ENCODE data around the gene BRD1.

The BRD1 gene

GRCh38 chr22:49827853-49828598, at the start of gene BRD1:
BRD1 (minus strand) TSS chr22:49827873; CDS start chr22:49824317, 3,556 bp downstream.
- DNase-seq (ENCODE audit: low spot score), result peak; percentile 45

GRCh38 chr22:49873228-49873940, 45.7 kb upstream of the BRD1 start:
- DNase-seq (ENCODE audit: low spot score), result no peak

DNA sequence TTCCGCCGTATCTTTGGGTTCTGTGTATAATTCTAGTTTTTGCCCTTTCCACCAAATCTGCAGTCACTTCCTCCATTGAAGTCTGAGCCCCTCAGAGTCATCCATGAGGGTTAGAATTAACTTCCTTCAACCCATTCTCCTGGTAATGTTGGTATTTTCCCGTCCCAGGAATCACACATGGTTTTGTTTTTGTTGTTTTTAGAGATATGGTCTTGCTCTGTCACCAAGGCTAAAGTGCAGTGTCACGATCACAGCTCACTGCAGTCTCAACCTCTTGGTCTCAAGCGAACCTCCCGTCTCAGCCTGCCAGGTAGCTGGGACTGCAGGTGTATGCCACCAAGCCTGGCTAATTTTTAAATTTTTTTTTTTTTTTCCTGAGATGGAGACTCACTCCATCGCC, 44.7 kb upstream of the BRD1 start:
- DNase-seq (ENCODE audit: low spot score), result no peak

- no peak for DNase-seq (ENCODE audit: low spot score)
These were observed 43.8 kb upstream of the BRD1 start for GRCh38 chr22:49871482-49871881.

GRCh38 chr22:49869845-49870712, 42.4 kb upstream of the BRD1 start:
- DNase-seq (ENCODE audit: low spot score), result no peak

DNA sequence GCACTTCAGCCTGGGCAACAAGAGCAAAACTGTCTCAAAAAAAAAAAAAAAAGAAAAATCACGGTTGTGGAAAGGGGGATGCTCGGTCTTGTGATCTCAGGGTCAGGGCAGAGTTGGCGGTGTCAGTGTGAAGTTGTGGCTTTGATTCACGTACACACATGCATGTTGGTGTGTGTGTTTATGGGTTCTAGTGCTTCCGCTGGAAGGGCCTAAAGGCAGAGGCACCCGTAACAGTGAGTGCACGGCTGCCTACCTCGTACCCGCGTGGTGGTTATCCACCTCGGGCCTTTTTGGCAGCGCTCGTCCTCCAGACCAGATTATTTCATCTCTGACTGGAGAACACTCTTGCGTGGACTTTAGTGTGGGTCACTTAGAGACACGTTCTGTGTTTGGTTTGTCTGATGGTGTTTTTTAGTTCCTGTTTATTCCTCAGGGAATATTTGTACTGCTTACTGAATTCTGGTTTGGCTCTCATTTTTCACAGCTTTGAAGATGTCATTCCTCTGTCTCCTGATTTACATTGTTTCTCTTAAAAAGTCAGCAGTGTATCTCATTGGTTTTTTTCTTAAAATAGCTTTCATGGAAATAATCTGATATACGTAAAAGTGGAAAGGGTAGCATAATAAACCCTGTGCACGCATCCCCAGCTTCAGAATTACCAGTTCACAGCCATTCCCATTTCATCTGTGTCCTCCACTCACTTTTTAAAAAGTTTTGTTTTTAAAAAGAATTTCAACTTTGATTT, 41.6 kb upstream of the BRD1 start:
- DNase-seq (ENCODE audit: low spot score), result no peak

DNA sequence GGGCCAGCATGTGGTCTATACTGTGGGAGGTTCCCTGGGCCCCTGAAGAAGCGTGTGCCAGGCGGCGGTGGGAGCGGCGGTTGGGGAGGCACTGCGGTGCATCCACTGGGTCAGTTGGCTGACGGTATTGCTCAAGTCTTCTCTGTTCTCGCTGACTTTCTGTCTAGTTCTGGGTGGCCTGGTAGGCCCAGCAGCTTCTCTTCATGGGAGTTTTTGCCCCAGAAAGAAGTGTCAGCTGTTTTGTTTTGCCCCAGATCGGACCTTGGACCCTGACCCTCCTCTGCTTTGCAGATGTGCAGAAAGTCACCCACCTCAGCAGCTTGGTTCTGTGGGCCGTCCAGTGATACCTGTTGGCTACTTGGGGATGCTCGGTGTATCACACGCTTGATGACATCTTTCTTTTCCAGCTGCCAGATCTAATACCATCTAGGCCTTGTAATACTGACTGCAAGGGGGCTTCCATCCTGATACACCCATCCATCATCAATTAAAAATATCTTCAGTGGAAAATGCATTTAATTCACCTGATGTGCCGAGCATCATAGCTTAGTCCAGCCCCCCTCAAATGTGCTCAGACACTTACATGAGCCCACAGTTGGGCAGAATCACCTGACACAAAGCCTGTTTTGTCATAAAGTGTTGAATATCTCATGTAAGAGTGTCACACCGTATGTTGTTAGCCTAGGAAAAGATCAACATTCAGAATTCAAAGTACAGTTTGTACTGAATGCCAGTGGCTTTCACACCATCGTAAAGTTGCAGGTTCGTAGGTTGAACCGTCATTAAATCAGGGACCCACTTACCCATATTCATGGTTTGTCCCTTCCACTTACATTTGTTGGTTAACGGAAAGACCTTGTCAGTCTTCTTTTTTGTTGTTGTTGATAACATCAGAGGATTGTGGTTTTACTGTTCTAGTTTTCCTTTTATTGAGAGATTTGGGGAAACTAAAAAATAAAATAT, 39.9 kb upstream of the BRD1 start:
- no peak for DNase-seq (ENCODE audit: low spot score)

DNA sequence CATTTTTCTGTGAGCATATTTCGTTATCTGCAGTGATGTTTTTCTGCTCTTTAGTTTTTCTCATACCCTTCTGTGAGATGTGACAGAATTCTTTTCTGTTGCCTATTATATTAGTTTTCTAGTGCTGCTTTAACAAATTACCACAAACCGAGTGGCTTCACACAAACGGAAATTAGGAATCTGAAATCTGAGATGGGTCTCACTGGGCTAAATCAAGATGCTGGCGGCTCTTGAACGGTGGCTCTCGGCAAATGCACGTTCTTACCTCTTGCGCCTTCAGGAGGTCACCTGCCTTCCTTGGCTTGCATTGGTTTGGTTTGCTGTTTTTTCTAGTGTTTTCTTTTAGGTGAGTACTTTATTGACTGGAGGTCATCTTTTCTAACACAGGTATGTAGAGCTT, 39.0 kb upstream of the BRD1 start:
- no peak for DNase-seq (ENCODE audit: low spot score)

- DNase-seq (ENCODE audit: low spot score), result no peak
These were observed 38.5 kb upstream of the BRD1 start for GRCh38 chr22:49866134-49866533.

DNA sequence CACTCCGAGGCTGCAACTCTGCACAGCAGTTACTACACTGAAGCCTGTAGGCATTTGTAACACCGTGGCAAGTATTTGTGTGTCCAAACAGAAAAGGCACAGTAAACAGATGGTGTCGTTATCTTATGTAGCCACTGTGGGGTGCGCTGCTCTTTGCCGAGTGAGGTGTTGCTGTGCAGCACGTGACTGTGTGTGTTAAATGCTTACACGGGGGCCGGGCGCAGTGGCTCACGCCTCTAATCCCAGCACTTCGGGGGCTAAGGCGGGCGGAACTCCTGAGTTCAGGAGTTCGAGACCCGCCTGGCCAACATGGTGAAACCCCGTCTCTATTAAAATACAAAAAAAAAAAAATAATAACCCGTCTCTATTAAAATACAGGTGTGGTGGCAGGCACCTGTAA, 37.5 kb upstream of the BRD1 start:
- DNase-seq (ENCODE audit: low spot score), result no peak

GRCh38 chr22:49863931-49864330, 36.3 kb upstream of the BRD1 start:
- no peak for DNase-seq (ENCODE audit: low spot score)

GRCh38 chr22:49862496-49862776, 34.8 kb upstream of the BRD1 start:
- DNase-seq (ENCODE audit: low spot score), result no peak

DNA sequence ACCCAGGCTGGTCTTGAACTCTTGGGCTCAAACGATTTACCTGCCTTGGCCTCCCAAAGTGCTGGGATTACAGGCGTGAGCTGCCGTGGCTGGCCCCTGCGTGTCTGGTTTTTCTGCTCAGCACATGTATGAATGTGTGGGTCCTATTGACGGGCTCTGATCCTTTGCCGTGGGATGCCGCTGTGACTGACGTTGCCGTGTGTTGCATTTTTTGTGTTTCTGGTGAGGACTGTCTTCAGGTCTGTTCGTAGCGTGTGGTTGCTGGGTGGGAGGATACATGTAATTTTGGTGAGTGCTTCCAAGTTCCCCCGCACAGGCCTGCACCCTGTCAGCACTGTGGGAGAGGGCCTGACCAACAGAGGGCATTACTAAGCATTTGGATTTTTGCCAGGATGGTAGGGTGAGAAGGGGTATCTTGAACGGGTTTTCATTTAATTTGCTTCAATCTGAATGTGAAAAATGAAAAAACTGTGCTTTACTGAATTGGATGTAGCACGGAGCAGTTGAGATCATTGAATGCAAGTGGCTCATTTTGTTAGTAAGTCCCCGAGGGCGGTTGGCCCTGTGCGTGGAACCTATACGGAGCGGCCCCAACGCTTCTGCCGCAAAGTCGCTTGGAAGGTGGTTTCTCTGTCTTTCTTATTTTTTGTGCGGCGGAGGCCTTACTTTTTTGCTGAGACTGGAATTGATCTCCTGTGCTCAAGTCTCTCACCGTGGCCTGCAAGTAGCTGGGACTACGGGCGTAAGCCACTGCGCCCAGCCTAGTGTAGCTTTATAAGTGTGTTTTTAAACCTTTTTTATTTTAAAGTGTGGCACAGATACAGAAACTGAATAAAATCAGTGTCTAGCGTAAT, 34.2 kb upstream of the BRD1 start:
- no peak for DNase-seq (ENCODE audit: low spot score)

DNA sequence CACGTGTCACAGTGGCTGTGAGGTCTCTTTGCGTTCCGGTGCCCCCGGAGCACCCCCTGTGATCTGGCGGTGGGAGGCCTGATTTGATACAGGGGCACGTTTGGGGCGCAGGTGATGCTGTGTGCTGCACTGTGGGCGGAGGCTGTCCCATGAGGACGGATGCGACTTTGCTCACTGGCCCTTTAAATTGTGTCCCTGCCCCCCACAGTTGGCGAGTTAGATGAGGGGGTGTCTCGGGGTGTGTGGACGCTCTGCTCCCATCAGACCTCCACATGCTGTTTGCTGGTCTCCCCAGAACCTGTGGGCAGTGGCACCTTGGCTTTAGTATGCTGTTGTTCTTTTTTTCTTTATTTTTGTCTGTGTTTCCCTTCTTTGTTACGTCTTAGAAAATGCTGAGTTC, 31.2 kb upstream of the BRD1 start:
- DNase-seq (ENCODE audit: low spot score), result no peak

GRCh38 chr22:49856766-49857618, 29.3 kb upstream of the BRD1 start:
- no peak for DNase-seq (ENCODE audit: low spot score)

DNA sequence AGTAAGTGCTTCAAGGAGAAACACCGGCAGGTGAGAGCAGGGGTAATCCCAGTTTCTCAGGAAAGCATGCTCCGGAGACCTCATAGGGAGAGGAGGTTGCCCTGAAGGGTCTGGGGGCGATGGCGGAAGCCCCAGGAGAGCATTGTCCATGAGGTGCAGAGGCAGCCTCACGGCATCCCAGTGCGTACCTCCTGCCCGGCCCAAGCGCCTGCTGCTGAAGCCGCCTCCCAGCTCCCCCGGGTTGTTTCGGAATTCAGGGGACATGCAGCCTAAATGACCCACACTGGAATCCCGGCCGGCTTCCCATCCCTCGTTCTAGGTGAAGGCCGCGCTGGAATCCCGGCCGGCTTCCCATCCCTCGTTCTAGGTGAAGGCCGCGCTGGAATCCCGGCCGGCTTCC, 28.7 kb upstream of the BRD1 start:
- no peak for DNase-seq (ENCODE audit: low spot score)

DNA sequence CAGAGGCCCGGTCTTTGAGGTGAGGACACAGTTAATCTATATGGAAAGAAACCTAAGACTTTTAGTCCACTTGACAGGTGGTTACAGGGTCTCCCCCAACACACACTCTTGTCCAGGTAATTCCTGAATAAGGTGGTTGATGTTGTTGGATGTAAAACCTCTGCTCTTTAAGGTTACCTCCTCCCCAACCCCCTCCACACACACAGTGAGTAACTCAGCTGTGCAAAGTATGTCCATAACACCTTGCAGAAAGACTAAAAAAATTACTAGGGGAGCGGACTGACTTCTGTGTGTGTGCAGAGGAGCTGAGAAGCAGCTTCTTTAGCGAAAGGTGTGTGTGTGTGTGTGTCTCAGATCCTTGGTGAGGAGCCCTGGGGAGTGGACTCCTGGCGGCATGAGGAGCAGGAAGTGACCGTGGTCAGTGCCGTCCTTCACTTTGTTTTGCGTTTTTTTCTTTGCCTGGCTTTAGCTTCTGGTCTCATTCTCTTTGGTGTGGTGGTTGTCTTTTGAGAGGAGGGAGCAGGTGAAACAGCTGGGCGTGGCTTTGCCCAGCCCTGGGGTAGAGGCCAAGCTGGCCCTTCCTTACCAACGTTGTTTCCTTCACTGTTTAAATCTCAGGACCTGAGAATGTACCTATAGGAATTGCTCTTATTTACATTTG, 27.7 kb upstream of the BRD1 start:
- DNase-seq (ENCODE audit: low spot score), result no peak

DNA sequence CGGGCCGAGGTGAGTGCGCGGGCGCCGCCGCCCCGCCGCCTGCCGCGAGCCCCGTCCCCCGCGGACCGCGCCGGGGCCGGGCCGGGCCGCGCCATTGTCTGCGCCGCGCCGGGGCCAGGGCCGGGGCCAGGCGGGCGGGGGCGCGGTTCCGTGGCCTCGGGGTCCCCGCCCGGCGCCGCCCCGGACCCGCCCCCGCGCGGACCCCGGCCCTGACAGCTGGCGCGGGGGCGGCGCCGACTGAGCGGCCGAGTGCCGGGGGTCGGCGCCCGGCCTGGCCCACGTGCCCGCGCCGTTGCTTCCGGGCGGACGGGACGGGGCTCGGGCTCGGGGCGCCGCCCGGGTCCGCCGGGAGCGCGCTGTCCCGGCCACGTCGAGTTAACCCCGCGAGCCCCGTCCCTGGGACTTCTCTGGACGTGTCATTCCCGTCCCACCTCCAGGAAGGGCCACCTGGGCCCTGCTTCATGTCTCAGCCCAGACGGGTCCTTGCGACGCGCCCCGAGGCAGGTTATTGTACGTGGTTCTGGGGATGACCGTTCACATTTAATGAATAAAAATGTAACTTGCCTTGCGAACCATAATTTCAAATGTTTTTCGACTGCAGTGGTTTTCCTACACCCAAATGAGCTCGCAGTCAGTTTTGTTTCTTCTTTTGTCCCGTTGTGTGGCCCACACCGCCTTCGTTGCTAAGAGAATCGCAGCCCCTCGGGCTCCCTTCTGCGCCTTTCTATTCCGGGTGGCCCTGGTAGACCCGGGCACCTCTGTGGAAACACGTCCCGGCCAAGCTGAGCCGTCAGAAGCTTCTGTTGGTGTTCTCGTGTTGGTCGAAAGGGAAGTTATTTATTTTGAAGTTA, 26.5 kb upstream of the BRD1 start:
- peak; percentile 33 for DNase-seq (ENCODE audit: low spot score)

Data from globus pallidus (tissue), 1 donor.